KOPT-K1 (cell line): ENCODE measurements around the gene CYGB.

ENCODE experiments used
- H3K27ac ChIP-seq: fragments of 200-600 bp; sonication (generic); 2 replicates; pipeline ENCODE4 v1.5.1; 2016; ENCODE audit warnings: antibody characterized with exemption, mild to moderate bottlenecking, low read depth, low read length; ENCODE audit not compliant: poor library complexity, severe bottlenecking
- H3K36me3 ChIP-seq: fragments of 200-600 bp; sonication (generic); 2 replicates; pipeline ENCODE4 v1.5.1; 2017; ENCODE audit warnings: antibody characterized with exemption, mild to moderate bottlenecking, low read length, moderate library complexity; ENCODE audit not compliant: insufficient read depth
- H3K9me3 ChIP-seq: fragments of 200-600 bp; sonication (generic); 2 replicates; pipeline ENCODE4 v1.5.1; 2017; ENCODE audit warnings: antibody characterized with exemption, low read length, mild to moderate bottlenecking; ENCODE audit not compliant: insufficient read depth, poor library complexity, severe bottlenecking

CYGB gene

GRCh38 chr17:76497979-76498875 is 39.3 kb downstream of the CYGB start:
- Histone ChIP-seq H3K27ac (no peak overlapping the region), H3K9me3 (no peaks in the 10 kb centered on the region), H3K36me3 (no peaks in the 10 kb centered on the region)

GRCh38 chr17:76497699-76497978 is 39.9 kb downstream of the CYGB start:
- Histone ChIP-seq H3K9me3 (no peaks in the 10 kb centered on the region), H3K27ac (no peak overlapping the region), H3K36me3 (no peaks in the 10 kb centered on the region)

- Histone ChIP-seq H3K36me3 (no peaks in the 10 kb centered on the region), H3K27ac (no peak overlapping the region), H3K9me3 (no peaks in the 10 kb centered on the region)
Measured at GRCh38 chr17:76496464-76496863, 41.0 kb downstream of the CYGB start.

GRCh38 chr17:76495663-76496400 is 41.7 kb downstream of the CYGB start:
- H3K9me3 ChIP-seq = no peaks in the 10 kb centered on the region
- H3K27ac ChIP-seq = no peak overlapping the region
- no peaks in the 10 kb centered on the region for H3K36me3 ChIP-seq

- Histone ChIP-seq H3K36me3 (no peaks in the 10 kb centered on the region), H3K9me3 (no peaks in the 10 kb centered on the region), H3K27ac (peak overlapping the region; percentile 63)
Measured at GRCh38 chr17:76493505-76494167, 43.9 kb downstream of the CYGB start.

- no peaks in the 10 kb centered on the region for H3K9me3 ChIP-seq
- H3K27ac ChIP-seq = peak overlapping the region; percentile 63
- no peaks in the 10 kb centered on the region for H3K36me3 ChIP-seq
Measured at GRCh38 chr17:76492989-76493501, 44.5 kb downstream of the CYGB start.

- Histone ChIP-seq H3K36me3 (no peaks in the 10 kb centered on the region), H3K9me3 (no peaks in the 10 kb centered on the region), H3K27ac (peak overlapping the region; percentile 63)
Measured at GRCh38 chr17:76492123-76492988, 45.2 kb downstream of the CYGB start.

- Histone ChIP-seq H3K27ac (no peak overlapping the region), H3K9me3 (no peaks in the 10 kb centered on the region), H3K36me3 (no peaks in the 10 kb centered on the region)
Measured at GRCh38 chr17:76491271-76492122, 46.0 kb downstream of the CYGB start.

GRCh38 chr17:76490112-76490710 is 47.3 kb downstream of the CYGB start:
- Histone ChIP-seq H3K27ac (no peak overlapping the region), H3K36me3 (no peaks in the 10 kb centered on the region), H3K9me3 (no peaks in the 10 kb centered on the region)

GRCh38 chr17:76487451-76488192 is 49.9 kb downstream of the CYGB start:
- H3K36me3 ChIP-seq = no peaks in the 10 kb centered on the region
- no peak overlapping the region for H3K27ac ChIP-seq
- no peaks in the 10 kb centered on the region for H3K9me3 ChIP-seq

- no peaks in the 10 kb centered on the region for H3K9me3 ChIP-seq
- no peaks in the 10 kb centered on the region for H3K36me3 ChIP-seq
- no peak overlapping the region for H3K27ac ChIP-seq
Measured at GRCh38 chr17:76485569-76485968, 51.9 kb downstream of the CYGB start.

- H3K9me3 ChIP-seq = no peaks in the 10 kb centered on the region
- H3K36me3 ChIP-seq = no peaks in the 10 kb centered on the region
- H3K27ac ChIP-seq = no peak overlapping the region
Measured at GRCh38 chr17:76484228-76484725, 53.2 kb downstream of the CYGB start.
